Glomerular visceral epithelial cell (primary cell): ENCODE measurements around the gene LITAF.
"Not testable (repeated sequence)": the region's sequence is repeated elsewhere in the genome, so short reads cannot be mapped to it uniquely, and the experiment has no call there.

Experiments
- DNase-seq: peaks from one replicate; pipeline ENCODE4 v3.0.0-alpha.2; 2016; ENCODE audit errors: extremely low spot score

Gene LITAF

DNA sequence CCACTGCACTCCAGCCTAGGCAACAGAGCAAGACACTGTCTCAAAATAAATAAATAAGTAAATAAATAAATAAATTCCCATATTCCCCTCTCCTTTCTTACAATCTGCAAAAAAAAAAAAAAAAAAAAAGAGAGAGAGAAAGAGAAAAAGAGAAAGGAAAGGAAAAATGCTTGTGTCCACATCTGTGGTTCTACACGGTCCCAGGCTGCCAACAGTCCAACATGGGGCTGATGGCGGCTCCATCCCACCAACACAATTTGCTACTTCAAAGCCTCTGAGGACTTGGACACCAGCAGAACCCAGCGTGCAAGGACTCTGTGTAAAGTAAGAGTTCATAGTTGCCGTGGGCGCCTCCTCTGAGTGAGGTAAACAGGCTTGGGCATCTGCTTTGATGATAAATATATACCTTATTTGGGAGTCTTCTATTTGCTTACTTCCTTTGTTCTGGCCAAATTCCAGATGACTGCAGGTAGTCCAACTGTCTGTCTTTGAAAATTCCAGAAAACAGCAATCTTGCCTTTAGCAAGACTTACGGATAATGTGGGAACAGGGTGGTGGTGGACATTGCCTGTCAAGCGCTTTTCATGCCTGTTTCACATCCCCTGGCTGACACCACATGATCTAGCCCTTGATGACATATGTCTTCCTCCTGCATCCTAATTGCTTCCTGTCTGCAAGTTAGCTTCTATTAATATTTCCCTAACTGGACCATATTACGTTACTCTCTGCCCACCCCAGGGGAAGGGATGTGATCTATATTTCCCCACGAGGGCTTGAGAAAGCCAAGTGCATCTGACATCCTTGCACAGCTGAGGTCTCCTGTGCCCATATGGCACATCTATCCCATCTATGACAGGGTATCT, 10.1 kb downstream of the LITAF start:
- no peak for DNase-seq

DNA sequence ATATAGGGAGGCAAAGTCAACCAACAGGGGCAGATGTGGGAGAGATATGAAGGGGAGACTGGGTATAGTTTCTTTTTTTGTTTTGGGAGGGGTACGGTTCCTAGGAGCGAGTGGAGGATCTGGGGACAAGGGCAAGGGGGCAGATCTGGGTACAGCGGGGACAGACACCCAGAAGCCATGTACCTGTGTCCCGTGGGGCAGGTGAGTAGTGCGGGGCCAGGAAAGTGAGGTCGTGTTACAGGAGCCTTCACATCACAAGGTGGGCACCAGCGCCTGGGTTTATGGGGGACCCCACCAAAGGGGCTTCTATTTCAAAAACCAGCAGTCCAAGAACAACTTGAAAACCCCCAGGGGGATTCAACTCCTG, 11.5 kb downstream of the LITAF start:
- DNase-seq: no peak

DNA sequence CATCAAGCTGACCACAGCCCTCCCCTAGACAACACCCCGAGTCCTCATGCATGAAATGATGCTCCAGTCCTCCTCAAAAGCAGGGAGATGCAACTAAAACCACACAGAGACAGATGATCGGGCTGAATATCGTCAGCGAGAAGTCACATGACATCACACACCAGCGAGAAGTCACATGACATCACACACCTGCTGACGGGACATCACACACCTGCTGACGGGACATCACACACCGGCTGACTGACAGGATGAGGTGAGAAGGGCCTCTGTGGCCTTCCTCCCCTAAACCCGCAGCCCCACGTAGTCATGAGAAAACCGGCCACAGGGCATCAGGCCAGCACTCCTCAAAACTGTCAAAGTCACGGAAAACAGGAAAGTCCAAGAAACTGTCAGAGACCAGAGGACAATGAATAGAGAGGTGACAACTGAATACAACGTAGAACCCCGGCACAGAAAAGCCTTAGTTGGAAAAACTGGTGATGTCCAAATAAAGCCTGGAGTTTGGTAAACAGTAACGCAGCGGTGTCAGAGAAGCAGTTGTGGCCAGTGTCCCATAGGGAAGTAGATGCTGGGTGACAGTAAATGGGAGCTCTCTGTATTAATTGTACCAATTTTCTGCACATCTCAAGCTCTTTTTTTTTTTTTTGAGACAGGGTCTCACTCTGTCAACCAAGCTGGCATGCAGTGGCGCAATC, 14.3 kb downstream of the LITAF start:
- DNase-seq: no peak

DNA sequence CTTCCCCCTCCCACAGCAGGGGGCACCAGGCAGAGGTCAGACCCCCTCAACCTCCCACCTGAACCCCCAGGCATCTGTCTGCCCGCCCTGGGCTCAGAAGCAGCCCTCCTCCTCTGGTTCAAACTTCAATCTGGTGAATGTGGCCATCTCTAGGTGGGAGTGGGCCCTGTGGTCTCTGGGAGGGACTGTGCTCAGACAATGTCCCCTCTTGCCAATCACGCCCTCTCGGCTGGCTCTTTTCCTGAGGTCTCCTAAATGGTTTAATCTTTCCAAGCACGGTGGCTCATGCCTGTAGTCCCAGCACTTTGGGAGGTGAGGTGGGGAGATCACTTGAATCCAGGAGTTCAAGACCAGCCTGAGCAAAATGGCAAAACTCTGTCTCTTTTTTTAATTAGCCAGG, 15.2 kb downstream of the LITAF start:
- DNase-seq: no peak

DNA sequence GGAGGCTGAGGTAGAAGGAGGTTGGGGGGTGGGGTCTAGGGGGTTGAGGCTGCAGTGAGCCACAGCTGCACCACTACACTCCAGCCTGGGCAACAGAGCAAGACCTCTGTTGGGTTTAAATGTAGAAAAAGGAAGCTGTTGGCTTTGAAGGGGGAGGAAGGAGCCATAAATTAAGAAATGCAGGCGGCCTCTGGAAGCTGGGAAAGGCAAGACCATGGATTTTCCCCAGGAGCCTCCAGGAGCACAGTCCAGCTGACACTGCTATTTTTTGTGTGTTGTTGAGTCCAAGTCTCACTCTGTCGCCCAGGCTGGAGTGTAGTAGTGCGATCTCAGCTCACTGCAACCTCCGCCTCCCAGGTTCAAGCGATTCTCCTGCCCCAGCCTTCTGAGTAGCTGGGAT, 15.9 kb downstream of the LITAF start:
- no peak for DNase-seq

DNA sequence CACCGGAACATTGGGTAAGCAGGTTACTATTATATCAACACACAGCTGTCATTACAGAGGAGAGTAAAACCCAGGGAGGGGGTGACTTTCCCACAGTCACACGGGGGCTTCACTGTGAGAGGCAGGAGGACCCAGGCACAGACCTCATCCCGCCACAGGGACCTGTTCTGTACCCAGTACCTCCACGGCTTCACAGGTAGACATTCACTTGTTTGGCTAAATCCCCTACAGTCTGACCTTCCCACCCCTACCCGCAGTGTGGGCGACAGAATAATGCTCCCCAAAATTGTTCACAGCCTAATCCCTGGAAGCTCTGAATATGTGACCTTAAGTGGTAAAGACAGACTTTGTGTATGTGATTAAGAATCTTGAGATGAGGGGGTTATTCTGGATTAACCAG, 16.5 kb downstream of the LITAF start:
- no peak for DNase-seq

DNA sequence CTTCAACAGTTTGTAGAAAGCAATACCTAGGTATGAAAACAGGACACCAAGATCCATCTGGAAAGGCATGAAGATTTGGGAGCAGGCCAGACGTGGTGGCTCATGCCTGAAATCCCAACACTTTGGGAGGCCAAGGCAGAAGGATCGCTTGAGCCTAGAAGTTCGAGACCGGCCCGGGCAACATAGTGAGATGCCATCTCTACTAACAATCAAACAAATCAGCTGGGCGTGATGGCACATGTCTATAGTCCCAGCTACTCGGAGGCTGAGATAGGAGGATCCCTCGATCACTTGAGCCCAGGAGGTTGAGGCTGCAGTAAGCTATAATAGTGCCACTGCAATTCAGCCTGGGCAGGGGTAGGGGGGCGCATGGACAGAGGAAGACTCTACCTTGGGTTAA, 20.3 kb downstream of the LITAF start:
- DNase-seq: no peak

DNA sequence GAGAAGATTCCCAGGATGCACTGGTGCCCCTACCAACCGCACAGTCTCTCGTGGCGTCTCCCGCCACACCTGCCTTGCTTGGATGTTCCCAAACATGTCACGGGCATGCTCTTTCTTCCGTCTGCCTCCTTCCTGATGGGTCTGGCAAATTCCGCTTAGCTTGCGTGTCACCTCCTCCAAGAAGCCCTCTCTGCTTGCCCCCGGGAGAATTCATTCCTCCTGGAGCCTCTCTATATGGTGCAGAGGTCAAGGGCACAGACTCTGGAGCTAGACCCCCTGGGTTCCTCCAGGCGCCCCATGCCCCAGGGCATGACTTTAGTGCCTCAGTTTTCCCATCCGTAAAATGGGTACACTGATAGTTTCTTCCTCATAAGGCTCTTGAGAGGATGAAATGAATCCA, 21.1 kb downstream of the LITAF start:
- DNase-seq: no peak

DNA sequence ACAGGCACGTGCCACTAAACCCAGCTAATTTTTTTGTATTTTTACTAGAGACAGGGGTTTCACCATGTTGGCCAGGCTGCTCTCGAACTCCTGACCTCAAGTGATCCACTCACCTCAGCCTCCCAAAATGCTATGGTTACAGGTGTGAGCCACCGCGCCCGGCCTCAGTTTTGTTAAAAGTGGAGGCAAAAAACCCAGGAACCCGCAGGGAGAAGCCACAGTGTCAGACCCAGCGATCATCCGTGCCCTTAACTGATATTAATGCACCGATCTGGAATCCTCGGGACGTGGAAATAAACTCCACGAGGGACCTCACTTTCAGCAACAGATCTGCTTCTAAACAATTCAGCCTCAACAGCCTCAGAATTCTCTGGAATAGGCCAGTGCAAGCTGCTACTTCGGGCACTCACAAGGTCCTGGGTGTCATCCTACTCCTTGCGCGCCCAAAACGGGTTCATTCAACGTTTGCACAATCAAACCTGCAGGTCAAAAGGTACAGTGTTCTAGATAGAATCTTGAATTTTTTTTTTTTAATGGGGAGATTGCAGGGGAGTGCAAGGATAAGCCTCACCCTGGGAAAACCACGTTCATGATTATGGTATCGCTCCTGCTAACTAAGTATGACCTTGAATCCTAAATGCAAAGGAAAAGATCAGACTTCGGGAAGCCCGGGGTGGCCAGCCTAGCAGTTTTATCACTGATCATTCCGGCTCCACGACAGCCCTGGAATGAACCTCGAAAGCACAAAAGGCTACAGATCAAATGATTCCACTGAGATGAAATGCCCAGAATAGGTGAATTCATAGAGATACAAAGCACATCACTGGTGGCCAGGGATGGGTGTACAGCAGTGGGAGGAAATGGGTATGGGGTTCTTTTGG, 22.4 kb downstream of the LITAF start:
- DNase-seq: no peak

DNA sequence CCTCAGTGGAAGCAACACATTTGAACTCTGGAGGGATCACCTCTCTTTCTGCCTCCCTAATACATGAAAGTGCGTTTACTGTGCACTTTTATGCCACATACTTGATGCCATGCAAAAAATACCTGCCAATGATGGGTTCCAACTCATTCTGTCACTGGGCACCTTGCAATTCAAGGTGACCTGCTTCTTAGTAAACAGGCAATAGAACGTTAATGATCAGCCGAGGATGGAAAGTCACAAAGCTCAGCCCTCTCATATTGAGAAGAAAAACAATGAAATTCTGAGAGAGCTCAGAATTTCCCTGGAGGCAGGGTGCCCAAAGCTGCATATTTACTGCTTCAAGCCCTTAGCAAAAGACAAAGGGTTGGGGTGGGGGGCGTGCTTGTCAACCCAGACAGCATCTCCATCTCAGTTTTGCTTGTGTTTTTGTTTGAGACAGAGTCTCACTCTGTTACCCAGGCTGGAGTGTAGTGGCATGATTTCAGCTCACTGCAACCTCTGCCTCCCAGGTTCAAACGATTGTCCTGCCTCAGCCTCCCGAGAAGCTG, 23.2 kb downstream of the LITAF start:
- DNase-seq: no peak

DNA sequence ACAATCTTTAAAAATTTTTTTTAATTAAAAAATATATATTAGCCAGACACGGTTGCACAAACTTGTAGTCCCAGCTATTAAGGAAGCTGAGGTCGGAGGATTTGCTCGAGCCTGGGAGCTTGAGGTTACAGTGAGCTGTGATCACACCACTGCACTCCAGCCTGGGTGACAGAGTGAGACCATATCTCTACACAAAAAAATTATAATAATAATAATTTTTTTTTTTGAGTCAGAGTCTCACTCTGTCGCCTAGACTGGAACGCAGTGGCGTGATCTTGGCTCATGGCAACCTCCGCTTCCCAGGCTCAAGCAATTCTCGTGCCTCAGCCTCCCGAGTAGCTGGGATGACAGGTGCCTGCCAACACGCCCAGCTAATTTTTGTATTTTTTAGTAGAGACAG, 23.8 kb downstream of the LITAF start:
- DNase-seq: no peak

DNA sequence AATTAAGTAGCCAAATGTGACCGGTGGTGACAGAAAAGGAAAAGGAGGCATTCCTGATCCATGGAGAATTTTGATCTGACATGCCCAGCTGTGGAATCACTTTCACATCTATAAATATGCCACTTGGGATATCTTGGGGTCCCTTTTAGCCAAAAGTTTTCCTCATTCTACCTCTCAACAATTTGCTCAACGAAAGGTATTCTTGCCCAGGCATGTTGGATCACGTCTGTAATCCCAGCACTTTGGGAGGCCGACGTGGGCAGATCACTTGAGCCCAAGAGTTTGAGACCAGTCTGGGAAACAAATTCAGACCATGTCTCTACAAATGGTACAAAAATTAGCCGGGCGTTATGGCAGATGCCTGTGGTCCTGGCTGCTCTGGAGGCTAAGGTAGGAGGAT, 24.3 kb downstream of the LITAF start:
- no peak for DNase-seq

DNA sequence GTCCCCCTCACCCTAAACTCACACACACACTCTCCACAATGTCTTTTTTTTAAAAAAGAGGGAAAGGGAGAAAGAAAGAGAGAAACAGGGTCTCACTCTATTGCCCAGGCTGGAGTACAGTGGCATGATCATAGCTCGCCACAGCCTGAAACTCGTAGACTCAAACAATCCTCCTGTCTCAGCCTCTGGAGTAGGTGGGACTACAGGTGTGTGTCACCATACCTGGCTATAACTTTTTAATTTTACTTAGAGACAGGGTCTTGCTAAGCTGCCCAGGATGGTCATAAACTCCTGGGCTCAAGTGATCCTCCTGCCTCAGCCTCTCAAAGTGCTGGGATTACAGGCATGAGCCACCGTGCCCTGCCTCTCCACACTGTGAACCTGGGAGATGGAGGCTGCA, 24.9 kb downstream of the LITAF start:
- DNase-seq: no peak

DNA sequence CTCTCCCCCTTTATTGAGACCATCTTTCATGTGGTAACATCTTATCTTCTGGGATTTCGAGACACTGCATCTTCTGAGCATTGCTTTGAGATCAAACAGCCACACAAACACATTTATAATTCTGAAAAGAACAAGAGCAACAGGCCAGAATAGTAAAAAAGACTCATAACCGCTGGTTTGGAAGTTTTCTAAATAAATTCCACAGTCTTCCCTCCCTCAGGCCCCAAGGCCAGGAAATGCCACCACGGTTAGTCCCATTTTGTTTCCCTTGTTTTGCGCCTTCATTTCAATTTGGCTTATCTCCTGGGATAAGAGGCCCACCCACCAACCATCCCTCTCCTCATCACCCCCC, 25.3 kb downstream of the LITAF start:
- DNase-seq: no peak

DNA sequence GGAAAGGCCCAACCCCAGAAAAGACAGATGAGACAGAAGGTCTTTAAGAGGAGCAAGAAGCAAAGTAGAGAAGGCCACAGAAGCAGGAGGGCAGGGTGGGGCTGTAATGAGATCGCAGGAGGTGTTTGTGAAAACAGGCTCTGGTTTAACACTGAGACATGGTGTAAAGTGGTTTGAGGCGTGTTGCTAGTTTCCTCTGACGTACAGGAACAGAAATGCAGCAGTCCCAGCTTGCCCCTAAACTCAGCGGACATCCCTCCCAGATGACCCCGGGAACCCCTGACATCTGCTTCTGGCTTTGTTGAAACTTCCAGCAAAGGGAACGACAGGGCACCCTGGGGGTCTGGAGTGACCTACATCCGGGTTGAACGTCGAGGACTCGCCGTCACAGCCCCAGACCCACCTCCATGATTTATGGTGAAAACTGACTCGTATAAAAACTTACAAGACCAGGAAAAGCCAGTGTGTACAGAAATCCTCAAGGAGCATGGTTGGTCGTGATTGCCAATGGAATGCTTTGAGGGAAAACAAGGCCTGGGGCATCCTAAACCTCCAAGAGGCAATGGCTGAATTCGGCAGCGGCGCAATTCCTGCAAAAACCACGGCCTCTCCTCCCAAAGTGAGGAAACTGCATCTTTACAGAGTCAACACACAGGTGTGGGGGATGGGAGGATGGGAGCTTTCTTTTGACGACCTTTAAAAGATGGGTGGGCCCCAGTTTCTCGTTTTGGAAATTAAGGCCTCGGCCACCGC, 25.8 kb downstream of the LITAF start:
- DNase-seq: no peak

DNA sequence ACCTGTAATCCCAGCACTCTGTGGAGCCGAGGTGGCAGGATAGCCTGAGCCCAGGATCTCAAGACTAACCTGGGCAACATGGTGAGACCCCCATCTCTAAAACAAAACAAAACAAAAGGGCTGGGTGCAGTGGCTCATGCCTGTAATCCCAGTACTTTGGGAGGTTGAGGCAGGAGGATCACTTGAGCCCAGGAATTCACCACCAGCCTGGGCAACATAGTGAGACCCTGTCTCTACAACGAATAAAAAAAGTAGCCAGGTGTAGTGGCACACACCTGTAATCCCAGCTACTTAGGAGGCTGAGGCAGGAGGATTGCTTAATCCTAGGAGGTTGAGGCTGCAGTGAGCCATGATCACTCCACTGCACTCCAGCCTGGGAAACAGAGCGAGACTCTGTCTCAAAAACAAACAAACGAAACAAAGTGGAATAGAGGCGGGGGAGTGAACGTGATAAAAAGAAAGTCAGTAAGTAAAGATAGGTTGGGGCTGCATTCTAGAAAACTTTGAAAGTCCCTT, 28.4 kb downstream of the LITAF start:
- not testable (repeated sequence) for DNase-seq

DNA sequence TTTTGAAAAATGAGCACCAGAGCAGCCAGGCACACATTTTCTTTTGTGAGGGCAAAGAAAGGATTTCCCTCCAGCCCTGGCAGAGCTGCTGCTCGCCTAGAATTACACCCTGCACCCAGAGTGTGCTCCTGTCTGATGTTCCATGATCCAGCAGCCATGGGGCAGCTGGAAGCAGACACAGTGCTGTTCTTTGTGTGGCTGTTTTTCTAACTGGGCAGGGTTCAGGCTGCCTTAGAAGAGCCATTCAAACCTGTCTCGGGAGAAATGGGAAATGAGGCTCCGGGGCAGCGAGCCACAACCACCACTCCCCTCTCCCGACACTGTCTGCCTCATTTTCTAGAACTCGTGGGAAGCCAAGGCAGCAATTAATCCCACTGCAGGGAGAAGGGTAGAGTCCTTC, 28.9 kb downstream of the LITAF start:
- DNase-seq: no peak

DNA sequence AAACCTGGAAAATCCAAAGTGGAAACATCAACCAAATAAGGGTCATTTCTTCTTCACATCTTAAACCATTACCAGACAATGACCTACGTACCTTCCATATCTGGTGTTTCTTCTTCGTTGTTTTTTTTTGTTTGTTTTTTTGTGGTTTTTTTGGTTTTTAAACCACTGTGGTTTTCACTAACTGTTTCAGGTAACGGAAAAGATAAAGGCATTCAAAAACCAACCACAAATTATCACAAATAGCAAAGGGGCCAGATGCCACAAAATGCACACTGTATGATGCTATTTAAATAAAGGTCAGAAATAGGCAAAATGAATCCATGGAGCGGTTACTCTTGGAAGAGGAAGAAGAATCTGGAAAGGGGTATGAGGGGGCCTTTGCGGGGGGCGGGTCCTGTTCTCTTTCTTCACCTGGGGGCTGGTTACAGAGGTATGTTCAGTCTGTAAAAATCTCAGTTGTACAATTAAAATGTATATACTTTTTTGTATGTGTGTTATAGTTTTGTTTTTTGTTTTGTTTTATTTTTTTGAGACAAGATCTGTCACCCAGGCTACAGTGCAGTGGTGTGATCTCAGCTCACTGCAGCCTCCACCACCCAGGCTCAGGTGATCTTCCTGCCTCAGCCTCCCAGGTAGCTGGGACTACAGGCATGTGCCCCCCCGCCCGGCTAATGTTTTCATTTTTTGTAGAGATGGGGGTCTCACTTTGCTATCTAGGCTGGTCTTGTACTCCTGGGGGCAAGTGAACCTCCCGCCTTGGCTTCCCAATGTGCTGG, 29.6 kb downstream of the LITAF start:
- DNase-seq: no peak

DNA sequence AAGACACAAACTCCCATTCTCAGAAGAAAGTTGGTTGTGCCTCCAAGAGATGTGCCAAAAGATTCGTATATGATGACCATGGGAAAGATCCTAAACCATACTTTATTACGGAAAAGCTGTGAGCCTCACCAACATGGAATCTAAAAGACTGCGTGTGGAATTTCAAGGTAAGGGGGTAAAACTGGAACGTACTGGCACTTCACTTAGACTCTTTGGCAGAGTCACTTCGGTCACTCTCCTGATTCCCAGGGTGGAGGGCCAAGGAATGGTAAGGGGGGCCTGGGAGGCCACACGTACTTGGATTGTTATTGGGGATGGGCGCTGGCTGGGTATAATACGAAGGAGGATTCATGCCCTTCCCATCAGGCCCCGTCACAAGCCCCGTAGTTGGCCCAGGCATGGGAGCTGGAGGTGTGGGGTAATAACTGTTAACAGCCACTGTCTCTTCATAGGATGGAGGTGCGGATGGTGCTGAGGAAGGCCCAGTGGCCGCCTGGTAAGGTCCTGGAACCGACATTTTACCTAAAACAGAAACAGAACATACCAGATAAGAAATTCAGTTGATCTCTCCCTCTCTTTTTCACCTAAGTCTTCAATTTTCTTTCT, 30.4 kb downstream of the LITAF start:
- no peak for DNase-seq

DNA sequence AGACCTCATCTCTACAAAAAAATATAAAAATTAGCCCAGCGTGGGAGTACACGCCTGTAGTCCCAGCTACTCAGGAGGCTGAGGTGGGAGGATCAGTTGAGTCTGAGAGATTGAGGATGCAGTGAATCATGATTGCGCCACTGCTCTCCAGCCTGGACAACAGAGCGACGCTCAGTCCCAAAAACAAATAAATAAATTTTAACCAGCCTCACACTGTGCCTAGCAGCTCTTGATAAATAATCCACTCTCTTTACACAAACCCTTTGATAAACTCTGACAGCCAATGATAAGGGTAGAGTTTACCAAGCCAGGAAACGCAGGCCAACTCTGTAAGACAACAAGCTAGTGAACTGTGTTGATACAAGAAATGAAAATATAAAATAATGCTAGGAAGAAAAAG, 32.7 kb downstream of the LITAF start:
- DNase-seq: no peak
